ENCODE results near the gene ARSJ. TPM values are rescaled to one million over a fixed set of nuclear protein-coding genes. Genes with fewer than 3 reads are reported as not detected.

The ARSJ gene
- total and polyA plus RNA-seq, 2 of the 8 experiments (the other 6 are each of a cell fraction or from before 2014, with no cell fraction given), result 1.4 to 6.3 TPM

DNA sequence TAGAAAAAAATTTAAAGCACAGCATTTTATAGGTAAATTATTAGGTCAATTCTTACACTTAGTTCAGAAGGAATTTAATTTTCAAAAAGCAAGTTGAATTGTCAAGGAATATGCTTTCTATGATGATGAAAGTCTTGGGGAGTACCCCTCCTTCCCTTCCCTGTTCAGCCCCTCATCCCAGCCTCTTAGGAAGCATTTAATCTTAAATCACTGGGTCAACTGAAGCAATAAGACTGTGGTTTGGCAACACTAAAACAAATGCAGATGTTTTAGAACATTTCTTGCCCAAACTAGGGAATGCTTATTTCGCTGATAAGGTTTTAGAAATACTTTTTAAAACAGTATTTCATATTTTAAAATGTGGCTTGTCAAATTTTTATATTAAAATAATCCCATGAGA is 19.1 kb upstream of the ARSJ start:
- no peak overlapping the region for H3K4me2 ChIP-seq (ENCODE audit: insufficient read depth in 1 of 2, low read depth in 2 of 2, low read length in 2 of 2)
- TF ChIP-seq, protein P1, sequence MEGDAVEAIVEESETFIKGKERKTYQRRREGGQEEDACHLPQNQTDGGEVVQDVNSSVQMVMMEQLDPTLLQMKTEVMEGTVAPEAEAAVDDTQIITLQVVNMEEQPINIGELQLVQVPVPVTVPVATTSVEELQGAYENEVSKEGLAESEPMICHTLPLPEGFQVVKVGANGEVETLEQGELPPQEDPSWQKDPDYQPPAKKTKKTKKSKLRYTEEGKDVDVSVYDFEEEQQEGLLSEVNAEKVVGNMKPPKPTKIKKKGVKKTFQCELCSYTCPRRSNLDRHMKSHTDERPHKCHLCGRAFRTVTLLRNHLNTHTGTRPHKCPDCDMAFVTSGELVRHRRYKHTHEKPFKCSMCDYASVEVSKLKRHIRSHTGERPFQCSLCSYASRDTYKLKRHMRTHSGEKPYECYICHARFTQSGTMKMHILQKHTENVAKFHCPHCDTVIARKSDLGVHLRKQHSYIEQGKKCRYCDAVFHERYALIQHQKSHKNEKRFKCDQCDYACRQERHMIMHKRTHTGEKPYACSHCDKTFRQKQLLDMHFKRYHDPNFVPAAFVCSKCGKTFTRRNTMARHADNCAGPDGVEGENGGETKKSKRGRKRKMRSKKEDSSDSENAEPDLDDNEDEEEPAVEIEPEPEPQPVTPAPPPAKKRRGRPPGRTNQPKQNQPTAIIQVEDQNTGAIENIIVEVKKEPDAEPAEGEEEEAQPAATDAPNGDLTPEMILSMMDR (IDR thresholded peaks at IDR 0.05; ENCODE audit: control extremely low read depth in 1 of 3, insufficient read depth in 1 of 3, low read depth in 1 of 3, low read length in 3 of 3), result no peak
- TF ChIP-seq JUN (IDR thresholded peaks at IDR 0.05; ENCODE audit: low read depth, low read length), result no peak
- no peaks in the 10 kb centered on the region for H3K9me3 ChIP-seq (ENCODE audit: insufficient read depth in 2 of 2, low read depth in 1 of 2, low read length in 1 of 2)
- H4K5ac ChIP-seq (ENCODE audit: insufficient read length, low read depth, low read length), result no peak overlapping the region
- POLR2A ChIA-PET (ENCODE audit: partially characterized antibody), result no interaction called here
- no peak overlapping the region for H2BK20ac ChIP-seq (ENCODE audit: low read length)
- CTCF ChIA-PET (ENCODE audit: partially characterized antibody), result no interaction called here
- H3K4me1 ChIP-seq (replicated peaks in 1 of 4; ENCODE audit: control insufficient read depth in 3 of 4, insufficient read depth in 4 of 4, low read length in 3 of 4), result peaks cover 2 to 5% (median 3%) of the 10 kb centered on the region in 4 experiments; a peak in 3 of 7 replicates
- H2BK15ac ChIP-seq (ENCODE audit: low read length), result no peak overlapping the region
- no peak overlapping the region for H3K4ac ChIP-seq (replicated peaks; ENCODE audit: insufficient read length, low read depth, low read length)
- no peak overlapping the region for H2BK120ac ChIP-seq (replicated peaks; ENCODE audit: low read depth, low read length)
- H2AK5ac ChIP-seq (ENCODE audit: low read depth, low read length), result no peak overlapping the region
- H3K56ac ChIP-seq (replicated peaks; ENCODE audit: insufficient read length, low read depth, low read length), result no peak overlapping the region
- 84% methylated on average over 1 of the region's 1 CpG; no CpG with 5 or more reads in 1 of the 2 experiments for WGBS, 2 experiments (ENCODE audit: extremely low coverage in 1 of 2, insufficient coverage in 1 of 2, insufficient read length in 1 of 2, insufficient replicate concordance in 2 of 2, low coverage in 1 of 2, low lambda C conversion rate in 2 of 2, missing lambda C conversion rate in 1 of 2)
- no peak overlapping the region for H3K23ac ChIP-seq (ENCODE audit: insufficient read length)
- no peak overlapping the region for H3K18ac ChIP-seq (ENCODE audit: extremely low read depth, low read length)
- no peaks in the 10 kb centered on the region for H3K79me1 ChIP-seq (ENCODE audit: low read depth, low read length)
- H4K20me1 ChIP-seq (replicated peaks in 1 of 2; ENCODE audit: control insufficient read depth in 1 of 2, insufficient read depth in 2 of 2, low read length in 2 of 2), result no peaks in the 10 kb centered on the region
- H3K79me2 ChIP-seq (ENCODE audit: control insufficient read depth in 1 of 2, insufficient read depth in 2 of 2, low read length in 2 of 2), result no peaks in the 10 kb centered on the region
- no peak overlapping the region for H4K8ac ChIP-seq (ENCODE audit: extremely low read depth, insufficient read depth, low read length)
- H3K36me3 ChIP-seq (ENCODE audit: control insufficient read depth in 2 of 4, insufficient read depth in 4 of 4, low read length in 3 of 4), result no peaks in the 10 kb centered on the region
- H4K91ac ChIP-seq (replicated peaks; ENCODE audit: insufficient read length, low read length), result no peak overlapping the region
- no peak for DNase-seq (ENCODE audit: low read depth in 1 of 2, low spot score in 2 of 2)
- H3K27me3 ChIP-seq (replicated peaks in 1 of 4; ENCODE audit: control insufficient read depth in 3 of 4, extremely low read depth in 1 of 4, insufficient read depth in 3 of 4, low read length in 3 of 4), result no peaks in the 10 kb centered on the region
- no peak overlapping the region for H2BK5ac ChIP-seq (ENCODE audit: low read depth, low read length)
- no peak overlapping the region for H3K27ac ChIP-seq (ENCODE audit: low read depth, low read length)
- H2AFZ ChIP-seq (ENCODE audit: low read length), result no peak overlapping the region
- H2BK12ac ChIP-seq (ENCODE audit: low read depth, low read length), result no peak overlapping the region
- no peaks in the 10 kb centered on the region for H3K23me2 ChIP-seq (ENCODE audit: low read depth, low read length)
- H3K4me3 ChIP-seq (ENCODE audit: extremely low read depth in 1 of 4, insufficient read depth in 2 of 4, low read depth in 3 of 4, low read length in 4 of 4), result no peak overlapping the region
- no peak for FAIRE-seq
- no peak overlapping the region for H3K9ac ChIP-seq (replicated peaks in 1 of 4; ENCODE audit: extremely low read depth in 1 of 4, low read depth in 3 of 4, low read length in 3 of 4)
- H3K14ac ChIP-seq (ENCODE audit: insufficient read length), result no peak overlapping the region

All from H1 (cell line).